NCI-H460 (cell line): ENCODE data around the gene ILRUN. TPM values are rescaled to one million over a fixed set of nuclear protein-coding genes. Genes with fewer than 3 reads are reported as not detected.
"Not testable (repeated sequence)": the region's sequence is repeated elsewhere in the genome, so short reads cannot be mapped to it uniquely, and the experiment has no call there.

ENCODE experiments used
- DNase-seq: peaks from one replicate; pipeline ENCODE4 v3.0.0-alpha.2; 2016; ENCODE audit warnings: low read depth; ENCODE audit errors: extremely low read depth
- polyA plus RNA-seq: library from polyadenylated mRNA; depleted of rRNA; stranded (reverse); fragments of >200 nt; gene quantifications from 2 replicates; pipeline ENCODE4 v1.2.3, GENCODE V29; 2014; cell fraction: nucleus; rRNA removed
- total RNA-seq: library from RNA; depleted of rRNA; stranded (reverse); fragments of >200 nt; shearing (Covaris generic); gene quantifications from 2 replicates; pipeline ENCODE4 v1.2.3, GENCODE V29; 2014; rRNA removed

ILRUN gene
- total RNA-seq = 15.5 and 16.4 TPM in 2 replicates
- 10.5 and 10.7 TPM in 2 replicates for polyA plus RNA-seq

- DNase-seq = peak; percentile 85
Measured at GRCh38 chr6:34696739-34697543, at the start of gene ILRUN. ILRUN (minus strand) TSS chr6:34696767; CDS start chr6:34696603, 164 bp downstream.

- DNase-seq = no peak
Measured at GRCh38 chr6:34745277-34746103, 48.9 kb upstream of the ILRUN start.

GRCh38 chr6:34744294-34744647 lies 47.7 kb upstream of the ILRUN start:
- DNase-seq = not testable (repeated sequence)

GRCh38 chr6:34743625-34744293 lies 47.2 kb upstream of the ILRUN start:
- DNase-seq = no peak

GRCh38 chr6:34742094-34742493 lies 45.5 kb upstream of the ILRUN start:
- no peak for DNase-seq

GRCh38 chr6:34736823-34737222 lies 40.3 kb upstream of the ILRUN start:
- DNase-seq = no peak

GRCh38 chr6:34731393-34732060 lies 35.0 kb upstream of the ILRUN start:
- no peak for DNase-seq

- no peak for DNase-seq
Measured at GRCh38 chr6:34729631-34730470, 33.3 kb upstream of the ILRUN start.

GRCh38 chr6:34726055-34726454 lies 29.5 kb upstream of the ILRUN start:
- no peak for DNase-seq

GRCh38 chr6:34723203-34723602 lies 26.6 kb upstream of the ILRUN start:
- DNase-seq = peak; percentile 19

GRCh38 chr6:34722451-34722850 lies 25.9 kb upstream of the ILRUN start:
- no peak for DNase-seq

- DNase-seq = not testable (repeated sequence)
Measured at GRCh38 chr6:34720160-34720559, 23.6 kb upstream of the ILRUN start.

- DNase-seq = not testable (repeated sequence)
Measured at GRCh38 chr6:34719646-34720045, 23.1 kb upstream of the ILRUN start.

GRCh38 chr6:34718976-34719375 lies 22.4 kb upstream of the ILRUN start:
- DNase-seq = no peak

- no peak for DNase-seq
Measured at GRCh38 chr6:34717466-34717865, 20.9 kb upstream of the ILRUN start.

GRCh38 chr6:34714663-34715062 lies 18.1 kb upstream of the ILRUN start:
- no peak for DNase-seq

- DNase-seq = not testable (repeated sequence)
Measured at GRCh38 chr6:34712881-34713280, 16.3 kb upstream of the ILRUN start.

- no peak for DNase-seq
Measured at GRCh38 chr6:34709386-34709785, 12.8 kb upstream of the ILRUN start.

GRCh38 chr6:34705241-34705640 lies 8.7 kb upstream of the ILRUN start:
- DNase-seq = no peak

GRCh38 chr6:34701199-34701598 lies 4.6 kb upstream of the ILRUN start:
- DNase-seq = no peak
